GM19025 (cell line): ENCODE results near the gene HS1BP3.

Source experiments
- ATAC-seq: cut with Tn5 transposase; IDR thresholded peaks from one replicate; pipeline ENCODE4 v1.9.1; 2021; ENCODE audit warnings: mild to moderate bottlenecking, low read depth, moderate library complexity; ENCODE audit not compliant: unreplicated experiment

Gene HS1BP3

DNA sequence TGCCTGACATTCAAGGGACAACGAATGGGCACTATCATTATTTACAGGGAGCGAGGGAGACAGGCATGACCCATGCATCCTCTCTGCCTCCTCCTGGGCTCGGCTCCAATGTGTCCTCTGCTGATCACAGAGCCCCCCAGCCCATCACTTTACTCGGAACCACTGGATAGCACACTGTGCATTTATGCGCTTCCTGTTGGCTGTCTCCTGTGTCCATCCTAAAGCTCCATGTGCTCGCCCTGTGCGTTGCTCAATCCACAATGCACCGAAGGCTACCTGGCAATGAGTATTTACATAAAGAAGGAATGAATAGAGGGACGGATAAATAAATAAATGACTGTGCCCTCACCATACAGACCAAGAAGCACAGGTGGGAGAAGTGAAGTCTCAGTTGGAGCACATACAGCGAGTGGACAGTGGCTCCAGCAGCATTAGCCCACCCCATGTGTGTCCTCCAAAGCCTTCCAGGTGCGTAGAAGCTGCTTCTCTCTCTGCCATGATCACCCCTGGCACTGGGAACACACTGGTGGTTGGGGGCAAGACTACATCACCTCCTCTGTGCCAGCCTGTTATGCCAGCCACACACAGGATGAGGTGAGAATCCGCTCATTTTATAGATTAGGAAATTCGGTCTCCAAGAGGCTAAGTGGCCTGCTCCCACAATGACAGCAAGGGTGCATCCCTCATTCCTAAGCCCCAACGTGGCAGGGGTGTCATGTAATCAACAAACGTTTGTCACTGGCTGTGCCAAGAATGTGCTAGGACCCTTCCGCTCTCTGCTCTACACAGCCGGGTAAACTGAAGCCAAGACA, 13.7 kb upstream of the HS1BP3 start:
- ATAC-seq, result no peak

DNA sequence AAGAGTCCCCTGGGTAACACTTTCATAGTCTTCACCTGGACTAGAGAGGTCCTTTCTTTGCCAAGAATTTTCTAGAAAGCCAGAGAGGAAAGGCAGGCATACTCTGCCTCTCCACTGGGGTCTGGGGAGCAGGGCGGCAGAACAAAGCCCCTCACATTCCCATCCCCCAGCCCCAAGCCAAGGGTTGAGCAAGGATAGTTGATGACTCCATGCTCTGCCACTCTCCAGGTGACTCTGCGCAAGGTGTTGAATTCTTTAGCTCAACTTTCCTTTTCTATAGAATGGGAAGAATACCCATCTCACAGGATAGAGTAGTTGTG, 13.1 kb upstream of the HS1BP3 start:
- ATAC-seq, result no peak

DNA sequence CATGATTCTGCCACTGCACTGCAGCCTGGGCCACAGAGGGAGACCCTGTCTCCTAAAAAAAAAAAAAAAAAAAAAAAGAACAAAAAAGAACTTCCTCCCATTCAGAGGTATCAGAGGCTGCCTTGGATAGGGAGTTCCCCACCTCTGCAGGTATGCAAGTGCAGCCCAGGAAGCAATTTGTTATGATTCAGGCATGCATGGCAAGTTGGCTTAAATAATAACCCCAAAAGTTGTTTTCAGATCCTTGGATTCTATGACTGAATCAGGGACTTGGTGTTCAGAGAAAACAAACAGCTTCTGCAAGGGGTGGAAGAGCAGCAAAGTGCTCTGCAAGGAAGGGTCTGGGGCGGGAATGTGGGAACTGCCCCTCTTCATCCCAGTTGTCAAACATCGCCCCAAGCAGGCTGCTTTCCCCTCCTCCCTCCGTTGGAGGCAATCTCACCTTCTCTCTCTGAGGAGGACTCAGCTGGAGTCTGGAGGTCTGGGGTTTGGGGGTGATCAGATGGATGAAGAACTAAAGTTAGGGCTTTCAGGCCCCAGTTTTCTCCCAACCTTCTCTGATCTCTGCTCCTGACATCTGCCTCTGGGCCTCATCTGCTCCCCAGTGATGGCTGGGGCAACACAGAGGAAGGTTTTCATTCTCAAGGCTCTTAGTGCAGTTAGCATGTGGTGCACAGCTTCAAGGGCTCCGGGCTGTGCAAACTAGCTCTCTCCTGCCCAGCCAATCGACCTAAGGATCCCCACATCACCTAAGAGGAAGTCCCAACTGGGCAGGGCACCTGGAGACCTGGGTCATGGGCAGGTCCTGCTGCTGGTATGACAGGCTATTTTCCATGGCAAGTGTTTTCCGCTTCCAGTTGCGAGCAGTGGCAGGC, 12.5 kb upstream of the HS1BP3 start:
- no peak for ATAC-seq

DNA sequence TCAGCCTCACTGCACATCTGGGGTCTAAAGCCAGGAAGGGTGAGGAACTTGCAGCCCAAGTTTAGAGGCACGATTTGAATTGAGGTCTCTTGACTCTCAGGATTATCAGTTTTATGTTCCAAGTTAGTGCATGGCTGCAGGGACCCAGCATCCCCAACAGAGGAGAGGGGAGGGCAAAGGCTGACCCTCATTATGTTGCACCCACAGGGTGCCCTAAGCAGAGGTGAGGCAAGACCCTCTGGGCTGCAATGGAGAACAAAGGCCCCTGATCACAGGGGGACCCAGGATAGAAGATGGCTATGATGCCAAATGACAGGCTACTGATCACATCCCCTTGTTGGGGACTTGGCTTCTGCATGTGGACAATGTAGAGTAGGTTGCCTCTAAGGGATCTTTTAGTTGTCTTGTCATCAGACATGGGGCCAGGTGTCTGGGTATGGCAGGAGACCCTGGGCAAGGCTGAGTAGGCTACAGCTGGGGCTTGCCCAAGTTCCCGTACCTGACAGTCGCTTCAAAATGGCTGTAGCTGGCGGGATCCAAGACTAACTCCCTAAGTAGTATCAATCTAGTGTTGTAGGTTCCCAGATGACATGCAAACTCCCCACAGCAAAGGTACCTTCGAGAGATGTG, 11.5 kb upstream of the HS1BP3 start:
- no peak for ATAC-seq

GRCh38 chr2:20661421-20662307, 10.8 kb upstream of the HS1BP3 start:
- peak; percentile 55 for ATAC-seq

GRCh38 chr2:20660506-20661420, 9.9 kb upstream of the HS1BP3 start:
- ATAC-seq, result no peak

GRCh38 chr2:20657522-20658235, 6.8 kb upstream of the HS1BP3 start:
- no peak for ATAC-seq

- ATAC-seq, result no peak
These were observed 5.7 kb upstream of the HS1BP3 start for GRCh38 chr2:20656561-20656960.

DNA sequence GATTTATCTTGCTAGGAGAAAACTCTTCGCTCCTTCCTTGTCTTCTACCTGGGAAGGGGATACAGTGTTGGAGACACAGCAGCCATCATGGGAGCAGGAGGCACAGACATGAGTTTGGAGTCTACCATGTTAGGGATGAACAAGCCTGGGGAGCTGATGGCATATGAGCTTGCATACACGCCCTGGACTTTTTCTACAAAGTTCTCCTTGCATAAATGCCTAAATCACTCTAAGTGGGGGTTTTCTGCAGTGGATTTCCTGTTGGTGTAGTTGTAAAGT, 3.6 kb upstream of the HS1BP3 start:
- ATAC-seq, result no peak

DNA sequence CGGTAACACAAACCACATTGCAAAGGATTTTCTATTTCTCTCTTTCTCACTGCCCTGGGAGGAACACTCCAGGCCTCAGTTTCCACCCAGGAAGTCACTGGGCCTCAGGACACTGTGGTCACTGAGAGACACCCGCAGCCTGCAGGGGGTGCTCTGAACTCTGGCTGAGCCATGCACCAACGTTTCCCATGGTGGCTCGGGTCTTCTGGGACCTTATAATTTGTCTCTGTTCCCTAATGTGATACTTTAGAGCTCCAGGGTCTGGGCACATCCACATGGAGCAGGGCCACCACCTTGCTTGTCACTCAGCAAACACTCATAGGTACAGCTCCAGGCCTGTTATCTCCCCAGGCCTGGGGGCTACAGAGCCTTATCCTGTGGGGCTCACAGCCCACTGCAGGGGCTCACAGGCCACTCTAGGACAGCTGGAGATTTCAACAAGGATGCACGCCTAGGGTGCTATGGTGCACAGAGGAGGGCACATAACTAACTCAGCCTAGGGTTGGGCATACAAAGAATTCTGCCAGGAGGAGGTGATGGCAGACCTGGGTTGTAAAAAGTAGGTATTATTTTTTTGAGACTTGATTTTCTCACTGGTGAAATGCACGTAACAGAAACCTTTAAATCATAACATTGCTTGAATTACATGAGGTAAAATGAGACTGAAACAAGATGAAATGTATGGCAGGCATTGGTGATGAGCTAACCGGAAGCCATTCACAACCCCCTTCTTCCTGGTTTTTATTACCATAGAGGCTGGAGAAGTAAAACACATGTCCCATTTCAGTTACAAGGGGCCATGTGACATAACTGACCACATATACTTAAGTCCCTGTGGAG, 3.0 kb upstream of the HS1BP3 start:
- ATAC-seq, result no peak

DNA sequence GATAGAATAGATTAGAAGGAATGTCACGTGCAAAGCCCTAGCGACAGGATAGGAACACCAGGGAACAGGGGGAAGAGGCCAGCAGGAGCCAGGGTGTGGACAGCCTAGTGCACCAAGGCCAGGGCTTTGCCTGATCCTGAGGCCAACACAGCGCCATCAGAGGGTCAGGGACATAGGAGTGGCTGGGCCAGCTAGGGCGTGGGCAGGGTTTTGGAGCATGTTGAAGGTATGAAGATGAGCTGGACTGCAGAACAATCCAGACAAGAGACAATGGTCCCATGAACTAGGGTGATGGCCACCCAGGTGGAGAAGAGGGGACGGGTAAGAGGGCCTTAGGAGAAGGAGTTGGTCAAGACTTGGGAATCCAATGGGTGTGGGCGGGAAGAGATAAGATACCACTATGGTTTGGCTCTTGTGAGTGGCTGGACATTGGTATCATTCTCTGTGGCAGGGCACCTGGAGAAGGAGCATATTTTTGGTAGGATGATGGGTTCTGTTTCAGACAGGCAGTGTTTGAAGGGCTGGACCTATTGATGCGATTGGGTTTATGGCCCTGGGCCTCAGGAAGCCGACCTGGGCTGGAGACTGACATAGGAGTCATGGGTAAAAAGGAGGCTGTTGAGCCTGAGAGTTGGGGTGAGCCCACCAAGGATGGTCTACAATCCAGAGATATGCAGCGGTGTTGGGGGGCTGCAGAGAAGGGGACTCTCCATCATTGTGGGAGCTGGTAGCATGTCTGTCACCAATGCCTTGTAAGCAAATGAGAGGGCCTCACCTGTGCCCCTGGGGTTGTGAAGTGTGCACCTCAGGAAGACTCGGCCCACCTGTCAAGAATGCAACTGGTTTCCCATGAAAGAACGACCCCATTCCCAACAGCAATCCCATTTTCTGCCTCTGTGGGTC, 2.0 kb upstream of the HS1BP3 start:
- no peak for ATAC-seq

DNA sequence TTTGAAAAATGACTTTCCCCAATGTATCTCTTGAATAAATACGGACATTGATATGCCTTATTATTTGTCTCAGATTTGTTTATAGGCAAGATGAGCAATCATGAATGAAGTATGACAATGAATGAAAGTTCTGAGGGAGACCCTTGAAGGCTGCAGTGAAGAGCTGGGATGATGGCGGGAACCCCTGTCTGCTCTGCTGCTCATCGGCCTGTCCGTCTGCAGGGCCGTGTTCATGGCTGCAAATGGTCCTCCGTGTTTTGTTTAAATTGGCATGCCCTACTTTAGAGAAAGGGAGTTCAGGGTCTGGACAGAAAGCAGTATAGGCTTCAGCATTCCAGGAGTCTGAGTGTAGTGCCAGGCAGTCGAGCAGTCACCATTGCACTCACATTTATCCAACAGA, 1.2 kb upstream of the HS1BP3 start:
- ATAC-seq, result no peak

DNA sequence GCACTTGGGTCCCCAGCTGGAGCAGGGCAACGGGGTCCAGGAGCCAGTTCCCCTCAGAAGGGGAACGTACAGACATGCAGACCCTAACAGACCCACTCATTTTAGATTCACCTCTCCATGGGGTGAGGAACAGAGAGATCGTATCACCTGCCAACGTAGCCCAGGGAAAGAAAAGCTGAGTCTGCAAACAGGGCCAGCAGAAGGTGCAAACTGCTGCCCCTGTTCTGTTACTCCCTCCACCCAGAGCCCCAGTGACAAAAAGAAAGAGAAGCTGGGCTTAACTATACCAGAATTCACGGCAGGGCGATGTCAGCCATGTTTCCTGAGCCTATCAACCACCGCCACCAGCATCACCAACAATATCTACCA, 817 bp upstream of the HS1BP3 start:
- ATAC-seq, result no peak

DNA sequence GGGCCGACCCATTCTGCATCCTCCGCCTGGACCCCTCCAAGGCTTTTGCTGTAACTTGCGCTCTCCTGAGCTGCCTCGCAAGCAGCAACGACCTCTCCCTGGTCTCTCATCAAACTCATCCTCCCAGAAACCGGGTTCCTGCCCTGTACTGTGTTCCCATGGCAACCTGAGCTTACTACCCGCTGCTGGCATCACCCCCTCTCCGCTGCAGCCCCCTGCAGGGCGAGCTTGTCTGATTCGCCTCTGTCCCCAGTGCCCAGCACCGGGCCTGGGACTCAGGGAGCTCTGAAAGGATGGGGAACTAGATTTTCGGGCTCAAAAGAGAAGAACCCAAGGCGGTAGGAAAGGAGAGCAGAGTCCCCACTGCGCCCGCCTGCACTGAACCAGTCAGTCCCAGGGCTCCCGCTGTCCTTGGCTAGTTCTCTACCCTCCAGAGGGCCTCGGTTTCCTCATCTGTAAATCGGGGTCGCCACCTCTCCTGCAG, 463 bp downstream of the HS1BP3 start:
- ATAC-seq, result no peak

DNA sequence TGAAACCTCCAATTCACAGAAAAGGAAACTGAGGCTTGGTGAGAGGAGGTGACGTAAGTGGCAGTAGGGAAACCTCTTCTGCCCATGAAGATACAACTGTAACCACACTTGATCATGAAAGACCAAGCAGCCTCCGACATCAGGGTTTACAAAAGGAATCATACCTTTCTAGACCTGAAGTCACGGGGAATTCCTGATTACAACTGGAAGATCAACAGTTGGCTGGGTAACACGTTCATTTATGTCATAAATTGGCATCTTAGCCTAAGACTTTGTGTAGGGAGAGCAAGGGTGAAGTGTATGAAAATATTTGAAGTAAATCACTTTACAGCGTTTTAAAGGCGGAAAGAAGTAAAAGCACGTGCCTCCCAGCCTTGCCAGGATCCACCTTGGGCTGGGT, 922 bp downstream of the HS1BP3 start:
- ATAC-seq, result no peak

- ATAC-seq, result no peak
These were observed 1.3 kb downstream of the HS1BP3 start for GRCh38 chr2:20649576-20649975.

GRCh38 chr2:20648831-20649230, 2.1 kb downstream of the HS1BP3 start:
- no peak for ATAC-seq
